ENCODE measurements around the gene FOXP1.

DNA sequence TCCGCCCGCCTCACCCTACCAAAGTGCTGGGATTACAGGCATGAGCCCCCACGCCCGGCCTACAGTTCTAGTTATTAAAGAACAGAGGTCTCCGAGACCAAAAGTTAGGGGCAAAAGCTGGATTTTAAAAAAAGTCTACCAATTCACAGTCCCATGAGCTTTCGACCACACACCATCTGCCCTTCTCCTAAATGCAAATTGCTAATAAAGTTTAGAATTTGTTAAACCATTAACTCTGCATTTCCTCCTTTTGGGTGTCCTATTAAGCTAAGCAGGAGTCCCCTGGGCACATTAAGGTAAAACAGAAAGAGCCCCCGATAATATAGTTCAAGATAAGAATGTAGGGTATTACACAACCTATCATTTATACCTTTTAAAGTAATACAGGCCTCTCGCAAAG lies 322.7 kb downstream of the FOXP1 start:
- TF ChIP-seq, protein P1, sequence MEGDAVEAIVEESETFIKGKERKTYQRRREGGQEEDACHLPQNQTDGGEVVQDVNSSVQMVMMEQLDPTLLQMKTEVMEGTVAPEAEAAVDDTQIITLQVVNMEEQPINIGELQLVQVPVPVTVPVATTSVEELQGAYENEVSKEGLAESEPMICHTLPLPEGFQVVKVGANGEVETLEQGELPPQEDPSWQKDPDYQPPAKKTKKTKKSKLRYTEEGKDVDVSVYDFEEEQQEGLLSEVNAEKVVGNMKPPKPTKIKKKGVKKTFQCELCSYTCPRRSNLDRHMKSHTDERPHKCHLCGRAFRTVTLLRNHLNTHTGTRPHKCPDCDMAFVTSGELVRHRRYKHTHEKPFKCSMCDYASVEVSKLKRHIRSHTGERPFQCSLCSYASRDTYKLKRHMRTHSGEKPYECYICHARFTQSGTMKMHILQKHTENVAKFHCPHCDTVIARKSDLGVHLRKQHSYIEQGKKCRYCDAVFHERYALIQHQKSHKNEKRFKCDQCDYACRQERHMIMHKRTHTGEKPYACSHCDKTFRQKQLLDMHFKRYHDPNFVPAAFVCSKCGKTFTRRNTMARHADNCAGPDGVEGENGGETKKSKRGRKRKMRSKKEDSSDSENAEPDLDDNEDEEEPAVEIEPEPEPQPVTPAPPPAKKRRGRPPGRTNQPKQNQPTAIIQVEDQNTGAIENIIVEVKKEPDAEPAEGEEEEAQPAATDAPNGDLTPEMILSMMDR (IDR thresholded peaks at IDR 0.05; ENCODE audit: poor library complexity), result no peak
- TF ChIP-seq EZH2 (IDR thresholded peaks at IDR 0.05; ENCODE audit: borderline replicate concordance) (no peak), EZH2phosphoT487 (IDR thresholded peaks at IDR 0.05; ENCODE audit: low read depth, severe bottlenecking, unreplicated experiment) (no peak)
